ENCODE results near the gene RIPK3. TPM values are rescaled to one million over a fixed set of nuclear protein-coding genes. Genes with fewer than 3 reads are reported as not detected.

The RIPK3 gene
- polyA plus RNA-seq, 1 of the 3 experiments (the other 2 are of a cell fraction) = not detected

DNA sequence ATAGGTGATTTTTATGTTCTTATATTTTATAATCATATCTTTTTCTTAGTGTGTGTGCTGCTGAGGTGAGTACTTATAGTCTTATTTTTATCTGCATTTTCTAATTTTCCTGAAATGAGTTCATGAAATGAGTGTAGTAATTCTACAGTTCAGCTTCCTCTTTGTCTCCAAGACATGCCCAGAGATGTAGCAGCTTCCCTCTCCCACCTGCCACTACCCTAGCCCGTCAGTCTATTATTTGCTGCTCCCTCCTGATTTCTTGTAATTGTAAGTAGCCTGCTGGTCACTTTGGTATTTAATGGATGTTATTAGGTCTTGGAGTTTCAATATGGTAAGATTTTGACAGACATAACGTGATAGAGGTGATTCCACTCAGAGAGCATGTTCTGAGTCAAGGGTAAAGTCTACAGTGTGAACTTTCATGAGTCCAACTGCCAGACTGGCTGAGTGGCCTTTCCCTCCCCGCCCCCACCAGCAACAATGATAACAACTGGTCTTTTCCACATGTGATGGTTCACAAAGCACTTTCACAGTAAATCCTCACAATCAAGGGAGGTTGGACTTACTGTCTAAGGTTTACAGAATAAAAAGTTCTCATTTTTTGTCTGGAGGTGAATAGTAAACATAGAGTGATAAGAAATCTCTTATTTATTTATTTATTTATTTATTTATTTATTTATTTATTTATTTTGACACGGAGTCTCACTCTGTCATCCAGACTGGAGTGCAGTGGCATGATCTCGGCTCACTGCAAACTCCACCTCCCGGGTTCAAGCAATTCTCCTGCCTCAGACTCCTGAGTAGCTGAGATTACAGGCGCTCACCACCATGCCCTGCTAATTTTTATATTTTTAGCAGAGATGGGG lies 4.2 kb upstream of the RIPK3 start:
- DNase-seq = no peak
- no peak overlapping the region for H3K9ac ChIP-seq
- H3K9me3 ChIP-seq = no peaks in the 10 kb centered on the region
- WGBS (ENCODE audit: low lambda C conversion rate) = 35% methylated on average over 7 of the region's 7 CpGs
- no peak overlapping the region for H3K4me3 ChIP-seq (ENCODE audit: low read depth in 2 of 2, low read length in 1 of 2)
- no peak overlapping the region for H2AFZ ChIP-seq (ENCODE audit: low read depth)
- no peaks in the 10 kb centered on the region for H4K20me1 ChIP-seq (ENCODE audit: insufficient read depth)
- H3F3A ChIP-seq (replicated peaks; ENCODE audit: insufficient read depth) = no peaks in the 10 kb centered on the region
- CTCF ChIA-PET = interaction anchor here (1.0 to 5.6 kb wide), 8 partner anchors 9 to 92 kb away, joined by 3 to 98 read pairs (median 14); partner anchors contain the start of genes ADCY4 and CIDEB
- H3K36me3 ChIP-seq (replicated peaks in 1 of 2; ENCODE audit: control insufficient read depth in 1 of 2, insufficient read depth in 2 of 2, low read length in 1 of 2) = no peaks in the 10 kb centered on the region
- TF ChIP-seq FOXJ3 (CRISPR knock-in tag; IDR thresholded peaks at IDR 0.05) (no peak), POLR2AphosphoS5 (IDR thresholded peaks at IDR 0.05; ENCODE audit: low read depth, low read length) (no peak), FOSL2 (IDR thresholded peaks at IDR 0.05; ENCODE audit: borderline replicate concordance, low read depth) (no peak), GATA2 (CRISPR knock-in tag; IDR thresholded peaks at IDR 0.05) (no peak), JUND (IDR thresholded peaks at IDR 0.05) (no peak), GABPA (IDR thresholded peaks at IDR 0.05; ENCODE audit: low read depth) (no peak), EP300 (IDR thresholded peaks at IDR 0.05; ENCODE audit: borderline replicate concordance in 1 of 2, low read depth in 1 of 2, low read length in 1 of 2) (no peak)
- TF ChIP-seq, protein P1, sequence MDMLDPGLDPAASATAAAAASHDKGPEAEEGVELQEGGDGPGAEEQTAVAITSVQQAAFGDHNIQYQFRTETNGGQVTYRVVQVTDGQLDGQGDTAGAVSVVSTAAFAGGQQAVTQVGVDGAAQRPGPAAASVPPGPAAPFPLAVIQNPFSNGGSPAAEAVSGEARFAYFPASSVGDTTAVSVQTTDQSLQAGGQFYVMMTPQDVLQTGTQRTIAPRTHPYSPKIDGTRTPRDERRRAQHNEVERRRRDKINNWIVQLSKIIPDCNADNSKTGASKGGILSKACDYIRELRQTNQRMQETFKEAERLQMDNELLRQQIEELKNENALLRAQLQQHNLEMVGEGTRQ (IDR thresholded peaks at IDR 0.05; ENCODE audit: borderline replicate concordance, low read depth, low read length) = no peak
- TF ChIP-seq, protein P2, sequence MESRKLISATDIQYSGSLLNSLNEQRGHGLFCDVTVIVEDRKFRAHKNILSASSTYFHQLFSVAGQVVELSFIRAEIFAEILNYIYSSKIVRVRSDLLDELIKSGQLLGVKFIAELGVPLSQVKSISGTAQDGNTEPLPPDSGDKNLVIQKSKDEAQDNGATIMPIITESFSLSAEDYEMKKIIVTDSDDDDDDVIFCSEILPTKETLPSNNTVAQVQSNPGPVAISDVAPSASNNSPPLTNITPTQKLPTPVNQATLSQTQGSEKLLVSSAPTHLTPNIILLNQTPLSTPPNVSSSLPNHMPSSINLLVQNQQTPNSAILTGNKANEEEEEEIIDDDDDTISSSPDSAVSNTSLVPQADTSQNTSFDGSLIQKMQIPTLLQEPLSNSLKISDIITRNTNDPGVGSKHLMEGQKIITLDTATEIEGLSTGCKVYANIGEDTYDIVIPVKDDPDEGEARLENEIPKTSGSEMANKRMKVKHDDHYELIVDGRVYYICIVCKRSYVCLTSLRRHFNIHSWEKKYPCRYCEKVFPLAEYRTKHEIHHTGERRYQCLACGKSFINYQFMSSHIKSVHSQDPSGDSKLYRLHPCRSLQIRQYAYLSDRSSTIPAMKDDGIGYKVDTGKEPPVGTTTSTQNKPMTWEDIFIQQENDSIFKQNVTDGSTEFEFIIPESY (IDR thresholded peaks at IDR 0.05; ENCODE audit: borderline replicate concordance, low read depth) = no peak
- TF ChIP-seq, protein P3, sequence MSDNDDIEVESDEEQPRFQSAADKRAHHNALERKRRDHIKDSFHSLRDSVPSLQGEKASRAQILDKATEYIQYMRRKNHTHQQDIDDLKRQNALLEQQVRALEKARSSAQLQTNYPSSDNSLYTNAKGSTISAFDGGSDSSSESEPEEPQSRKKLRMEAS (IDR thresholded peaks at IDR 0.05; ENCODE audit: low read depth) = no peak
- H3K9me2 ChIP-seq = no peaks in the 10 kb centered on the region
- H3K79me2 ChIP-seq (ENCODE audit: insufficient read depth) = no peaks in the 10 kb centered on the region
- H3K27me3 ChIP-seq (ENCODE audit: insufficient read depth) = peaks cover 81% of the 10 kb centered on the region
- no peak overlapping the region for H3K27ac ChIP-seq (ENCODE audit: low read depth in 2 of 2, low read length in 1 of 2)
- no peaks in the 10 kb centered on the region for H3K4me1 ChIP-seq (ENCODE audit: control insufficient read depth in 1 of 2, insufficient read depth in 2 of 2, low read depth in 1 of 2, low read length in 1 of 2)
- POLR2A ChIA-PET = no interaction called here
- H3K4me2 ChIP-seq = no peak overlapping the region

DNA sequence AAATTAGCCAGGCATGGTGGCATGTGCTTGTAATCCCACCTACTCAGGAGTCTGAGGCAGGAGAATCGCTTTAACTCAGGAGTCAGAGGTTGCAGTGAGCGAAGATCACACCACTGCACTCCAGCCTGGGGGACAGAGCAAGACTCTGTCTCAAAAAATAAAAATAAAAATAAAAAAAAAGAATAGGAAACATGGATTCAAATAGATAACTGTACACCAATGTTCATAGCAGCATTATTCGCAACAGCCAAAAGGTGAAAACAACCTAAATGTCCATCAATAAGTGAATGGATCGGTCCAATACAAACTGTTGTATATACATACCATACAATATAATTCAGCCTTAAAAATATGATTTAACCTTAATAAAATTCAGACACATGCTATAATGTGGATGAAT lies 3.1 kb upstream of the RIPK3 start:
- Histone ChIP-seq H3K9me2 (no peaks in the 10 kb centered on the region), H3F3A (replicated peaks; ENCODE audit: insufficient read depth) (no peaks in the 10 kb centered on the region), H2AFZ (ENCODE audit: low read depth) (no peak overlapping the region), H3K4me3 (ENCODE audit: low read depth in 2 of 2, low read length in 1 of 2) (no peak overlapping the region), H3K27ac (ENCODE audit: low read depth in 2 of 2, low read length in 1 of 2) (no peak overlapping the region), H3K9ac (no peak overlapping the region), H3K36me3 (replicated peaks in 1 of 2; ENCODE audit: control insufficient read depth in 1 of 2, insufficient read depth in 2 of 2, low read length in 1 of 2) (no peaks in the 10 kb centered on the region), H4K20me1 (ENCODE audit: insufficient read depth) (no peaks in the 10 kb centered on the region), H3K9me3 (no peaks in the 10 kb centered on the region), H3K4me1 (ENCODE audit: control insufficient read depth in 1 of 2, insufficient read depth in 2 of 2, low read depth in 1 of 2, low read length in 1 of 2) (no peaks in the 10 kb centered on the region), H3K79me2 (ENCODE audit: insufficient read depth) (no peaks in the 10 kb centered on the region), H3K4me2 (no peak overlapping the region), H3K27me3 (ENCODE audit: insufficient read depth) (peaks cover 73% of the 10 kb centered on the region)
- ChIA-PET POLR2A (no interaction called here), CTCF (interaction anchor here (1.0 to 12.7 kb wide), 6 partner anchors 8 to 94 kb away, joined by 3 to 445 read pairs (median 7); partner anchors contain the start of genes ADCY4, CBLN3, KHNYN and SDR39U1)
- WGBS (ENCODE audit: low lambda C conversion rate) = 72% methylated on average over 4 of the region's 4 CpGs
- DNase-seq = no peak
- TF ChIP-seq SIN3A (IDR thresholded peaks at IDR 0.05; ENCODE audit: borderline replicate concordance, low read depth, low read length) = no peak
- TF ChIP-seq, protein P4, sequence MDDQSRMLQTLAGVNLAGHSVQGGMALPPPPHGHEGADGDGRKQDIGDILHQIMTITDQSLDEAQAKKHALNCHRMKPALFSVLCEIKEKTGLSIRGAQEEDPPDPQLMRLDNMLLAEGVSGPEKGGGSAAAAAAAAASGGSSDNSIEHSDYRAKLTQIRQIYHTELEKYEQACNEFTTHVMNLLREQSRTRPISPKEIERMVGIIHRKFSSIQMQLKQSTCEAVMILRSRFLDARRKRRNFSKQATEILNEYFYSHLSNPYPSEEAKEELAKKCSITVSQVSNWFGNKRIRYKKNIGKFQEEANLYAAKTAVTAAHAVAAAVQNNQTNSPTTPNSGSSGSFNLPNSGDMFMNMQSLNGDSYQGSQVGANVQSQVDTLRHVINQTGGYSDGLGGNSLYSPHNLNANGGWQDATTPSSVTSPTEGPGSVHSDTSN (IDR thresholded peaks at IDR 0.05) = no peak
- no peak for TF ChIP-seq FOXJ3 (CRISPR knock-in tag; IDR thresholded peaks at IDR 0.05)
- no peak for TF ChIP-seq FOSL2 (IDR thresholded peaks at IDR 0.05; ENCODE audit: borderline replicate concordance, low read depth)
- no peak for TF ChIP-seq SMC3 (IDR thresholded peaks at IDR 0.05; ENCODE audit: low read depth, low read length)
- TF ChIP-seq, protein P5, sequence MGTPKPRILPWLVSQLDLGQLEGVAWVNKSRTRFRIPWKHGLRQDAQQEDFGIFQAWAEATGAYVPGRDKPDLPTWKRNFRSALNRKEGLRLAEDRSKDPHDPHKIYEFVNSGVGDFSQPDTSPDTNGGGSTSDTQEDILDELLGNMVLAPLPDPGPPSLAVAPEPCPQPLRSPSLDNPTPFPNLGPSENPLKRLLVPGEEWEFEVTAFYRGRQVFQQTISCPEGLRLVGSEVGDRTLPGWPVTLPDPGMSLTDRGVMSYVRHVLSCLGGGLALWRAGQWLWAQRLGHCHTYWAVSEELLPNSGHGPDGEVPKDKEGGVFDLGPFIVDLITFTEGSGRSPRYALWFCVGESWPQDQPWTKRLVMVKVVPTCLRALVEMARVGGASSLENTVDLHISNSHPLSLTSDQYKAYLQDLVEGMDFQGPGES (IDR thresholded peaks at IDR 0.05; ENCODE audit: low read depth, low read length) = no peak
- no peak for TF ChIP-seq GATA2 (CRISPR knock-in tag; IDR thresholded peaks at IDR 0.05)
- TF ChIP-seq, protein P6, sequence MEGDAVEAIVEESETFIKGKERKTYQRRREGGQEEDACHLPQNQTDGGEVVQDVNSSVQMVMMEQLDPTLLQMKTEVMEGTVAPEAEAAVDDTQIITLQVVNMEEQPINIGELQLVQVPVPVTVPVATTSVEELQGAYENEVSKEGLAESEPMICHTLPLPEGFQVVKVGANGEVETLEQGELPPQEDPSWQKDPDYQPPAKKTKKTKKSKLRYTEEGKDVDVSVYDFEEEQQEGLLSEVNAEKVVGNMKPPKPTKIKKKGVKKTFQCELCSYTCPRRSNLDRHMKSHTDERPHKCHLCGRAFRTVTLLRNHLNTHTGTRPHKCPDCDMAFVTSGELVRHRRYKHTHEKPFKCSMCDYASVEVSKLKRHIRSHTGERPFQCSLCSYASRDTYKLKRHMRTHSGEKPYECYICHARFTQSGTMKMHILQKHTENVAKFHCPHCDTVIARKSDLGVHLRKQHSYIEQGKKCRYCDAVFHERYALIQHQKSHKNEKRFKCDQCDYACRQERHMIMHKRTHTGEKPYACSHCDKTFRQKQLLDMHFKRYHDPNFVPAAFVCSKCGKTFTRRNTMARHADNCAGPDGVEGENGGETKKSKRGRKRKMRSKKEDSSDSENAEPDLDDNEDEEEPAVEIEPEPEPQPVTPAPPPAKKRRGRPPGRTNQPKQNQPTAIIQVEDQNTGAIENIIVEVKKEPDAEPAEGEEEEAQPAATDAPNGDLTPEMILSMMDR (IDR thresholded peaks at IDR 0.05) = no peak

All from SK-N-SH (cell line).